Stimulated activated CD8-positive, alpha-beta memory T cell treated with anti-CD3 and anti-CD28 coated beads, Interleukin-15, amount 100 ng/mL, for 4 hours (primary cell): ENCODE data around the gene SLC6A6.
"Not testable (repeated sequence)": the region's sequence is repeated elsewhere in the genome, so short reads cannot be mapped to it uniquely, and the experiment has no call there.

Experiments used
- DNase-seq, 2 donors: peaks; one replicate each; pipeline ENCODE4 v3.0.0-alpha.2; 2020; ENCODE audit warnings: low read depth in 2 of 2

The SLC6A6 gene

GRCh38 chr3:14437705-14438104 is 35.3 kb downstream of the SLC6A6 start:
- not testable (repeated sequence) for DNase-seq

- no peak for DNase-seq
Observed at GRCh38 chr3:14438262-14438661, 35.9 kb downstream of the SLC6A6 start.

- no peak for DNase-seq
Observed at GRCh38 chr3:14438929-14439328, 36.5 kb downstream of the SLC6A6 start.

- DNase-seq = no peak
Observed at GRCh38 chr3:14439501-14440167, 37.2 kb downstream of the SLC6A6 start.

GRCh38 chr3:14440168-14440518 is 37.7 kb downstream of the SLC6A6 start:
- no peak for DNase-seq

- no peak for DNase-seq
Observed at GRCh38 chr3:14440531-14441239, 38.3 kb downstream of the SLC6A6 start.

- DNase-seq = no peak
Observed at GRCh38 chr3:14441240-14441919, 39.0 kb downstream of the SLC6A6 start.

- no peak for DNase-seq
Observed at GRCh38 chr3:14441920-14442300, 39.5 kb downstream of the SLC6A6 start.

DNA sequence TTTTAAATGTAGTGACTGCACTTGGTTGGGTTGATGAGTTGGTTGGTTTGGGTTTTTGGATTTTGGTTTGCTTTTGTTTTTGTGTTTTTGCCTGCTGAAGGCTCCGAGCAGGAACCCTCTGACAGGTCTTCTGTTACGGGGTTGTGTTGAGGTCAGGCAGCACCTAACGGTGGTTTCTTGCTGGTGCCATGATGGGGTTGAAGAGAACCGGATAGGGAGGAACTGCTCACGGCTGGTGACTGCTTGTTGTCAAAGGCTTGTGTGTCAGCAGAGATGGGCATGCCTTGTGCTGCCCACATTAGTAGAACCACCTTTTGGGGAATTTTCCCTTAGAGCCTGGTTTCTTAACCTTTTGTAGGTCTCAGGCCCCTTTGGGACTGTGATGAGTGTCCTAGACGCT is 42.0 kb downstream of the SLC6A6 start:
- no peak for DNase-seq

- no peak for DNase-seq
Observed at GRCh38 chr3:14445773-14446172, 43.4 kb downstream of the SLC6A6 start.

DNA sequence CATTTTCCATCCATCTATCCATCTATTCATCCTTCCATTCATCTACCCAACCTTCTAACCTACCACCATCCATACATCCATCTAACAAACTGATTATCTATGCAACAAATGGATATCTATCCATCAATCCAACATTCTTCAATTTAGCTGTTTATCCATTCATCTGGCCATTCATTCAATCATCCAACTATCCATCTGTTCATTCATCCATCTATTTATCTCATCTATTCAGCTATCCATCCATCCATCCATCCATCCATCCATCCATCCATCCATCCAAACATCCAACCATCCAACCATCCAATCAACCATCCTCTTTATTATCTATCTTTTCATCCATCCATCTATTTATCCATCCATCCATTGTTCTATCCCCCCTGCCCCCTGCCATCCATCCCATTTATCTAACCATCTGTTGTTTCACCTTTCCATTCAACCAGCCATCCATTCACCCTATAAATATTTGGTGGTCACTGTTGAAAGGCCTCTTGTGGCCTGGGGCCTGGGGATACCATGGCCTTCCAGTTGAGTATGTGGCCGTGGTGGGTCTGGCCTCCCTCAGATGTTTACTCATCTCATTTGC is 44.7 kb downstream of the SLC6A6 start:
- no peak for DNase-seq

- DNase-seq = no peak
Observed at GRCh38 chr3:14448063-14448462, 45.7 kb downstream of the SLC6A6 start.

DNA sequence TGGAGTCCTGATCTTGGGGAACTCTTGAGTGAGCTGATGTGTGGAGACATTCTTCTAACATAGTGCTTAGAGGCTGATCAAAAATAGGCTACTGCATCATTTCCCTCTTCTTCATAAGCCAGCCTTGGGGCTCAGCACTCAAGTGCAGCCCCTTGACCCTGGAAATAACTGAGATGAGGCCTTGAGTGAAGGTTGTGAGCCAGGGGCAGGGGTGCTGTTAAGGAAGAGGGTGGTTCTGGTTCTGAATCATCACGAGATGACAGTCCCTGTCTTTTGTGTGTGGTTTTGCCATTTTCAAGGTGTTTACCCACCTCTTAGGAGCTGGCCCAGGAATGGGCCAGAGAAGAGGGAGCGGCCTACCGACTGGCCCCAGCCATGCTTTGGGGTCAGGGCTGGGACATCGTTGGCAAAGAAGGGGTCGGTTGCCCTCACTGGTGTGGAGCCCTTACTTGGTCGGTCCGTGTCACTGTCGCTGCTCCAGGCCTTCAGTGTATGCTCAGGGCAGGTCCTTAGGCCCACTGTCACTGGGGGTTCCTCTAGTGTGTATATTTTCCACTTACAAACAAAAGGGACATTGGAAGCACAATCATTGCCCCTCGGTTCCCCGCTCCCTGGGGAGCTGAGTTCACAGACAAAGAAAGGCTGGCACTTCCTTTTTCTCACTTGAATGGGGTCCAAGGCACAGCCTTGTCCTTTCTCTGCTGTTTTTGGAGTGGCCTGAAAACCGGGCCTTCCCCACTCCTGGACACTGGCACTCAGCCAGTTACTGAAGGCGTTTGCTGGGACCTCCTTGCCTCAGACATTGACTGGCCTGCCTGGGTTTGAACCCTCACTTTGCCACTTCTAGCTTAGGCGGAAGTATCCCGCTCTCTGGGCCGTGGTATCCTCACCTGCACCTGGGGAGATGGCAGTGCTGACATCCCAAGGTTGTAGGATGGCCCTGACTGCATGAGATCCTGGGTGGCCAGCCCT is 46.6 kb downstream of the SLC6A6 start:
- no peak for DNase-seq

DNA sequence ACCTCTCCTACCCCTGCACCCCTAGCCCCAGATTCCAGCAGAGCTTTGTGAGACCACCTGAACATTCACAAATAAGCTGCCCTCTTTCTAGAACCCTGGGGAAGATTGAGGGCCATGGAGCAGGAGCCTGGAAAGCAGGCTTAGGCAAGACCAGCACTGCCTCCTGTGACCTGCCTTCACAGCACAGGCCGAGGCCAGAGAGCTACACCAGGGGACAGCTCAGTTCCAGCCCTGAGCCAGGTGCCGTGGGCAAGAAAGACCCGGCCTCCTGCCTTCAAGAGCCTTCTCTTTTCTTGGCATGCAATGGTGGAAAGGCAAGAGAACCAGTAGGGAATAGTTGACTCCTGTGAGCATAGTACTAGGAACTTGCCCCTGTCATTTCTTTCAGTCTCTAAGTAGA is 48.1 kb downstream of the SLC6A6 start:
- DNase-seq = no peak

DNA sequence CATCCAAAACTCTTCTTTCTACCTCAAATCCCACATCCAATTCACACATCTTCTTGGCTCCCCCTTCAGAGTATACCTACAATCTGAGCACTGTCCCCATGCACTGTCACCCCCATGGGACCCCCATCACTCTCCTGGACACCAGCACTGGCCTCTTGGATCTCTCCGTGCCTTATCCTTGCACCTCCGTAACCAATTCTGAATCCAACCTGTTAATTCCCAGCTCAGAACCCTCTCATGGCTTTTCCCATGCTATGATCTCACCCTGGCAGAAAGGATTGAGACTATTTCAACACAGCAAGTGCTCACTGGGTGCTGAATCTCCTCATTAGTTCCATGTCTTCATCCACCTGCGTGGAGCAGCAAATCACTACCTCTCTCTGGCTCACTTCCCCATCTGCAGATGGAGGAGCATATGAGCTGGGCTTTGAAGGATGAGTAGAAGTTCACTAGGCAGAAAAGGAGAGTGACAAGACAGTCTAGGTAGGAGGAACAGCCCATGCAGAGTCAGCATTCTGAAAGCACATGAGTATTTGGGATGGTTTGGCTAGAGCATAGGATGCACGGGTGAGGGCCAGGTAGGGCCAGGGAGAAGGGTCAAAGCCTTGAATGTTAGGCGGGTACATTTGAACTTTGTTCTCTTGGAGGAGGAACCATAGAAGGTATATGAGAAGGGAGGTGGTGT is 48.7 kb downstream of the SLC6A6 start:
- DNase-seq = no peak

GRCh38 chr3:14451844-14452739 is 49.7 kb downstream of the SLC6A6 start:
- DNase-seq = no peak

DNA sequence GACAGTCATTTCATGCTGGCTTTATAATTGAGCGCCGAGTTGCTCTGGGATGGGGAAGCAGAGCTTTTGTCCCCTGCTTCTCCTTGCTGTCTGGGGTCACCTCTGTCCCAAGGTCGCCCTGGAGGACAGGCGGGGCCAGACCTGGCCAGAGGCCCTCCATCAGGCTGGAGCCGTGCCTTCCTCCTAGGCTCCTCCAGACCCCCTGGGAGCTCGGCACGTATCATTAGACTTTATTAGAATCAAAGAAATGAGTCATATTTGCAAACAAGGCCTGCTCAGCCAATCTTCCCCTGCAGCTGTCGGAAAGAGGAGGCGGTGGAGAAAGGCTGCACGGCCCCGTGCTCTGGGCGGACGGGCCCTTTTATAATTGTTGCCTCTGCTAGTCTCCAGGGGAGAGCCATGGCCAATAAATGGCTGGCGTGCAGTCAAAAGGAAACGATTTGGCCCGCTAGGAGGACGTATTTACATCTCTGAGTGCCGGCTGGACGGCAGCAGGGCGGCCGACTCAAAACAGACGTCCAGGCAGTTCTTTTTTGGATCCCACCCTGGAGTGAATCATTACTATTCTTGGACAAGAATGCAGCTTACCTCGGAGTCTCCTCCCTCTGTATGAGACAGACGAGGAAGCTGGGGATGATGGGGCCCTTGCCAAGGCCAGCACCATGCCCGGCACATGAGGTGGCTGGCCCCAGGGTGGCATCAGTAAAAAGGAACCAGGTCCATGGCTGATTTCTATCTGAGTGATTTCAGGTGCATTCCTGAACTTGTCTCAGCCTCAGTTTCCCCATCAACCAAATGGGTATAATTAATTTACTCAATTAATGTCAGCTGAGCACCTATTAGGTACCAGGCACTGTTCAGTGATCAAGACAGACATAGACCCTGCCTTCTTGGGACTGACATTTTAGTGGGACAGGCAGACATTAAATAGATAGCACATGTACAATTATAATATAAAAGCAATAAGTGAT is 50.6 kb downstream of the SLC6A6 start:
- DNase-seq = no peak

- DNase-seq = no peak
Observed at GRCh38 chr3:14453876-14454638, 51.7 kb downstream of the SLC6A6 start.
